ENCODE measurements around the gene CCDC187.

CCDC187 gene

GRCh38 chr9:136203408-136204144 is 100.3 kb downstream of the CCDC187 start:
- FAIRE-seq = no peak

GRCh38 chr9:136202454-136203407 is 101.2 kb downstream of the CCDC187 start:
- FAIRE-seq = no peak

GRCh38 chr9:136201609-136202453 is 102.1 kb downstream of the CCDC187 start:
- FAIRE-seq = no peak

GRCh38 chr9:136201174-136201573 is 102.7 kb downstream of the CCDC187 start:
- FAIRE-seq = no peak

GRCh38 chr9:136200424-136200823 is 103.5 kb downstream of the CCDC187 start:
- no peak for FAIRE-seq

Measured in TTC549 (cell line).